Measurements from ENCODE around the gene NPTN. TPM values are rescaled to one million over a fixed set of nuclear protein-coding genes. Genes with fewer than 3 reads are reported as not detected.

NPTN gene
- total RNA-seq, 1 experiment from 2014 or later: 71.0 TPM

Other genes with a start within 250 kb of the NPTN start
- not detected in 2 replicates for gene REC114, start 190.2 kb downstream of the NPTN start, total RNA-seq (2022)
- 52.8 and 57.7 TPM in 2 replicates for gene CD276, start 51.0 kb upstream of the NPTN start, total RNA-seq (2022)
- not detected in 2 replicates for gene INSYN1, start 120.0 kb upstream of the NPTN start, total RNA-seq (2022)
- not detected in 2 replicates for gene TBC1D21, start 240.2 kb upstream of the NPTN start, total RNA-seq (2022)

All from MCF 10A (cell line).